SK-N-SH (cell line): ENCODE data around the gene TRIM14. TPM values are rescaled to one million over a fixed set of nuclear protein-coding genes. Genes with fewer than 3 reads are reported as not detected.

Experiments used
- CTCF ChIA-PET: fragments of 300-600, 350-600 bp; formaldehyde crosslinking; extraction: SDS; loops from one replicate; lab custom pipeline; 2021; lab: Yijun Ruan, JAX
- POLR2A ChIA-PET: fragments of 350-600 bp; sonication (Branson Sonifier 250); formaldehyde crosslinking; extraction: SDS; loops from one replicate; lab custom pipeline; 2020; ENCODE audit warnings: antibody characterized with exemption, inconsistent platforms; lab: Yijun Ruan, JAX
- DNase-seq: peaks from one replicate; pipeline ENCODE4 v3.0.0; 2012
- H2AFZ ChIP-seq: fragments of 200-600 bp; sonication (generic); 2 replicates; pipeline ENCODE4 v1.8.1; 2016; ENCODE audit warnings: antibody characterized with exemption, mild to moderate bottlenecking, low read depth
- H3F3A ChIP-seq: fragments of 200-600 bp; sonication (generic); replicated peaks from 2 replicates; pipeline ENCODE3; 2016; ENCODE audit warnings: antibody characterized with exemption, mild to moderate bottlenecking; ENCODE audit not compliant: insufficient read depth
- H3K27ac ChIP-seq, 2 experiments: fragments of 200-500 bp in 1 of 2; fragments of 200-600 bp in 1 of 2; sonication (Bioruptor generic) in 1 of 2; sonication (generic), shearing (Covaris generic) in 1 of 2; 2 replicates each; pipeline versions ENCODE4 v1.5.1 to v1.6.1; 2014 to 2016; ENCODE audit warnings: low read depth in 2 of 2, inconsistent platforms in 1 of 2, low read length in 1 of 2, mild to moderate bottlenecking in 1 of 2, mixed read lengths in 1 of 2
- H3K27me3 ChIP-seq: fragments of 200-600 bp; sonication (generic), shearing (Covaris generic); 2 replicates; pipeline ENCODE4 v1.6.1; 2016; ENCODE audit warnings: mixed run types; ENCODE audit not compliant: insufficient read depth
- H3K36me3 ChIP-seq, 2 experiments: fragments of 200-500 bp in 1 of 2; fragments of 200-600 bp in 1 of 2; sonication (Bioruptor generic) in 1 of 2; sonication (generic) in 1 of 2; replicated peaks in 1 of 2; 2 replicates each; pipeline versions ENCODE3 to v1.5.1; 2014 to 2016; ENCODE audit warnings: low read length in 1 of 2, mild to moderate bottlenecking in 1 of 2; ENCODE audit not compliant: insufficient read depth in 2 of 2, control insufficient read depth in 1 of 2
- H3K4me1 ChIP-seq, 2 experiments: fragments of 200-500 bp in 1 of 2; fragments of 200-600 bp in 1 of 2; sonication (Bioruptor generic) in 1 of 2; sonication (generic), shearing (Covaris generic) in 1 of 2; 2 replicates each; pipeline versions ENCODE4 v1.5.1 to v1.6.1; 2014 to 2016; ENCODE audit warnings: low read depth in 1 of 2, low read length in 1 of 2, mixed run types in 1 of 2; ENCODE audit not compliant: insufficient read depth in 2 of 2, control insufficient read depth in 1 of 2
- H3K4me2 ChIP-seq: fragments of 200-600 bp; sonication (generic), shearing (Covaris generic); 2 replicates; pipeline ENCODE4 v1.6.1; 2017; ENCODE audit warnings: mixed run types
- H3K4me3 ChIP-seq, 2 experiments: fragments of 200-500 bp in 1 of 2; fragments of 200-600 bp in 1 of 2; sonication (Bioruptor generic) in 1 of 2; sonication (generic), shearing (Covaris generic) in 1 of 2; 2 replicates each; pipeline versions ENCODE4 v1.5.1 to v1.8.1; 2014 to 2016; ENCODE audit warnings: low read depth in 2 of 2, inconsistent platforms in 1 of 2, low read length in 1 of 2, mild to moderate bottlenecking in 1 of 2, mixed read lengths in 1 of 2, moderate library complexity in 1 of 2
- H3K79me2 ChIP-seq: fragments of 200-600 bp; sonication (generic); 2 replicates; pipeline ENCODE4 v1.8.1; 2017; ENCODE audit warnings: mild to moderate bottlenecking; ENCODE audit not compliant: insufficient read depth
- H3K9ac ChIP-seq: fragments of 200-600 bp; sonication (generic); 2 replicates; pipeline ENCODE4 v1.6.1; 2017; ENCODE audit warnings: mixed run types
- H3K9me2 ChIP-seq: fragments of 200-600 bp; sonication (generic); 2 replicates; pipeline ENCODE4 v1.6.1; 2017; ENCODE audit warnings: mixed run types
- H3K9me3 ChIP-seq: fragments of 200-600 bp; sonication (generic); 2 replicates; pipeline ENCODE4 v1.6.1; 2017; ENCODE audit warnings: mixed run types, mild to moderate bottlenecking, moderate library complexity
- H4K20me1 ChIP-seq: fragments of 200-600 bp; sonication (generic); 2 replicates; pipeline ENCODE4 v1.6.1; 2017; ENCODE audit warnings: mild to moderate bottlenecking, mixed run types; ENCODE audit not compliant: insufficient read depth
- CTCF ChIP-seq: fragments of 200-600 bp; sonication (generic); IDR thresholded peaks from 2 replicates; pipeline ENCODE4 v1.6.1; 2017; ENCODE audit warnings: antibody characterized with exemption, mild to moderate bottlenecking, moderate library complexity
- EP300 ChIP-seq, 2 experiments: IDR thresholded peaks; 2 replicates each; pipeline versions ENCODE4 v1.4.0 to v1.6.1; 2012; ENCODE audit warnings: borderline replicate concordance in 1 of 2, low read depth in 1 of 2, low read length in 1 of 2
- FOSL2 ChIP-seq: IDR thresholded peaks from 2 replicates; pipeline ENCODE4 v1.4.0; 2012; ENCODE audit warnings: low read depth, mild to moderate bottlenecking, moderate library complexity, borderline replicate concordance
- FOXM1 ChIP-seq: IDR thresholded peaks from 2 replicates; pipeline ENCODE4 v1.4.0; 2012; ENCODE audit warnings: low read depth, mild to moderate bottlenecking
- GATA2 ChIP-seq: sonication (generic); formaldehyde crosslinking; IDR thresholded peaks from 2 replicates; pipeline ENCODE4 v1.5.0; 2020; ENCODE audit warnings: mild to moderate bottlenecking, missing genetic modification reagents
- IRF3 ChIP-seq: fragments of 150-350 bp; IDR thresholded peaks from 2 replicates; pipeline ENCODE4 v1.6.1; 2016; ENCODE audit warnings: mild to moderate bottlenecking, low read depth, low read length
- MAX ChIP-seq: IDR thresholded peaks from 2 replicates; pipeline ENCODE4 v1.4.0; 2012; ENCODE audit warnings: low read depth
- MXI1 ChIP-seq: IDR thresholded peaks from 2 replicates; pipeline ENCODE4 v1.6.1; 2012; ENCODE audit warnings: mild to moderate bottlenecking, low read depth, low read length, improper control_type of control experiment
- NFIC ChIP-seq: IDR thresholded peaks from 2 replicates; pipeline ENCODE4 v1.4.0; 2012; ENCODE audit warnings: borderline replicate concordance
- NRF1 ChIP-seq: IDR thresholded peaks from 2 replicates; pipeline ENCODE4 v1.6.1; 2012; ENCODE audit warnings: low read depth, mild to moderate bottlenecking, low read length
- POLR2AphosphoS5 ChIP-seq: IDR thresholded peaks from 2 replicates; pipeline ENCODE4 v1.6.1; 2012; ENCODE audit warnings: low read depth, low read length
- TAF1 ChIP-seq: IDR thresholded peaks from 2 replicates; pipeline ENCODE4 v1.6.1; 2012; ENCODE audit warnings: low read depth, mild to moderate bottlenecking, low read length, moderate library complexity, borderline replicate concordance
- TEAD4 ChIP-seq: IDR thresholded peaks from 2 replicates; pipeline ENCODE4 v1.4.0; 2012; ENCODE audit warnings: mild to moderate bottlenecking, borderline replicate concordance; ENCODE audit not compliant: insufficient read depth
- YY1 ChIP-seq: IDR thresholded peaks from 2 replicates; pipeline ENCODE4 v1.4.0; 2012; ENCODE audit warnings: low read depth, mild to moderate bottlenecking
- ZBTB33 ChIP-seq: IDR thresholded peaks from 2 replicates; pipeline ENCODE4 v1.4.0; 2012; ENCODE audit warnings: low read depth, borderline replicate concordance
- WGBS: methylation state at CpG from one replicate; pipeline ENCODE4 v1.1.6; 2017; ENCODE audit warnings: low lambda C conversion rate; 5-methylcytosine and 5-hydroxymethylcytosine counted together
- polyA plus RNA-seq, 3 experiments: library from polyadenylated mRNA; depleted of rRNA; stranded (reverse); fragments of >200 nt; gene quantifications; 2 replicates each; pipeline ENCODE4 v1.2.3, GENCODE V29; 2012

TRIM14 gene
- polyA plus RNA-seq, 1 of the 3 experiments (the other 2 are of a cell fraction), result 15.3 TPM

GRCh38 chr9:98094316-98094715 is 24.7 kb downstream of the TRIM14 start:
- Histone ChIP-seq H3K4me3 (no peak overlapping the region), H3K4me1 (no peaks in the 10 kb centered on the region), H3K79me2 (no peaks in the 10 kb centered on the region), H3K9ac (no peak overlapping the region), H3K36me3 (peaks cover 0 to 3% of the 10 kb centered on the region in 2 experiments), H3K9me2 (no peaks in the 10 kb centered on the region), H3K9me3 (no peaks in the 10 kb centered on the region), H3K27ac (no peak overlapping the region), H3F3A (no peaks in the 10 kb centered on the region), H4K20me1 (no peaks in the 10 kb centered on the region), H3K4me2 (no peak overlapping the region), H3K27me3 (no peaks in the 10 kb centered on the region), H2AFZ (no peak overlapping the region)
- no peak for DNase-seq
- no peak for TF ChIP-seq NFIC
- POLR2A ChIA-PET, result no interaction called here
- 95% methylated on average over 4 of the region's 4 CpGs for WGBS
- CTCF ChIA-PET, result no interaction called here

- Histone ChIP-seq H3F3A (no peaks in the 10 kb centered on the region), H3K9me3 (no peaks in the 10 kb centered on the region), H3K27me3 (no peaks in the 10 kb centered on the region), H3K36me3 (peaks cover 0 to 3% of the 10 kb centered on the region in 2 experiments), H3K79me2 (no peaks in the 10 kb centered on the region), H3K9me2 (no peaks in the 10 kb centered on the region), H3K9ac (no peak overlapping the region), H3K27ac (no peak overlapping the region), H2AFZ (no peak overlapping the region), H4K20me1 (no peaks in the 10 kb centered on the region), H3K4me3 (no peak overlapping the region), H3K4me2 (no peak overlapping the region), H3K4me1 (no peaks in the 10 kb centered on the region)
- no peak for DNase-seq
- ChIA-PET CTCF (interaction anchor here (0.9 to 1.8 kb wide), 4 partner anchors 19 to 113 kb away, joined by 3 to 5 read pairs (median 4); no protein-coding TSS in a partner anchor), POLR2A (no interaction called here)
- TF ChIP-seq GATA2 (CRISPR knock-in tag) (no peak), CTCF (no peak), MXI1 (no peak), POLR2AphosphoS5 (no peak), TAF1 (no peak), ZBTB33 (no peak), YY1 (no peak), NRF1 (no peak), EP300 (IDR thresholded peaks at IDR 0.05; ENCODE audit: borderline replicate concordance in 1 of 2, low read depth in 1 of 2, low read length in 1 of 2) (no peak), NFIC (no peak), MAX (no peak), TEAD4 (no peak), IRF3 (no peak), FOSL2 (no peak), FOXM1 (no peak)
- 95% methylated on average over 11 of the region's 11 CpGs for WGBS
Observed at GRCh38 chr9:98092613-98092931, 26.4 kb downstream of the TRIM14 start.
